ENCODE data around the gene NRM. TPM values are rescaled to one million over a fixed set of nuclear protein-coding genes. Genes with fewer than 3 reads are reported as not detected.

Gene NRM
- total and polyA plus RNA-seq, 8 donors, result 13.1 to 55.1 (median 38.1) TPM

GRCh38 chr6:30679765-30680535, 10.8 kb downstream of the NRM start:
- TF ChIP-seq, protein P1, sequence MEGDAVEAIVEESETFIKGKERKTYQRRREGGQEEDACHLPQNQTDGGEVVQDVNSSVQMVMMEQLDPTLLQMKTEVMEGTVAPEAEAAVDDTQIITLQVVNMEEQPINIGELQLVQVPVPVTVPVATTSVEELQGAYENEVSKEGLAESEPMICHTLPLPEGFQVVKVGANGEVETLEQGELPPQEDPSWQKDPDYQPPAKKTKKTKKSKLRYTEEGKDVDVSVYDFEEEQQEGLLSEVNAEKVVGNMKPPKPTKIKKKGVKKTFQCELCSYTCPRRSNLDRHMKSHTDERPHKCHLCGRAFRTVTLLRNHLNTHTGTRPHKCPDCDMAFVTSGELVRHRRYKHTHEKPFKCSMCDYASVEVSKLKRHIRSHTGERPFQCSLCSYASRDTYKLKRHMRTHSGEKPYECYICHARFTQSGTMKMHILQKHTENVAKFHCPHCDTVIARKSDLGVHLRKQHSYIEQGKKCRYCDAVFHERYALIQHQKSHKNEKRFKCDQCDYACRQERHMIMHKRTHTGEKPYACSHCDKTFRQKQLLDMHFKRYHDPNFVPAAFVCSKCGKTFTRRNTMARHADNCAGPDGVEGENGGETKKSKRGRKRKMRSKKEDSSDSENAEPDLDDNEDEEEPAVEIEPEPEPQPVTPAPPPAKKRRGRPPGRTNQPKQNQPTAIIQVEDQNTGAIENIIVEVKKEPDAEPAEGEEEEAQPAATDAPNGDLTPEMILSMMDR (IDR thresholded peaks at IDR 0.05), result no peak
- no peaks in the 10 kb centered on the region for H3K27me3 ChIP-seq
- peaks cover 0 to 72% of the 10 kb centered on the region in 2 donors for H3K36me3 ChIP-seq
- peak overlapping the region in 1 of 2 donors; percentile 91 for H3K4me3 ChIP-seq
- peaks cover 13 to 47% of the 10 kb centered on the region in 2 donors for H3K4me1 ChIP-seq
- DNase-seq, result no peak
- H3K9me3 ChIP-seq, result no peaks in the 10 kb centered on the region
- intact Hi-C loops (cut with DNase I), result loop anchor here (2.0 to 10.0 kb wide), 2 partner anchors 43 to 55 kb away; no protein-coding TSS in a partner anchor
- ATAC-seq, result no peak
- peak overlapping the region; percentile 26 to 97 for H3K27ac ChIP-seq

DNA sequence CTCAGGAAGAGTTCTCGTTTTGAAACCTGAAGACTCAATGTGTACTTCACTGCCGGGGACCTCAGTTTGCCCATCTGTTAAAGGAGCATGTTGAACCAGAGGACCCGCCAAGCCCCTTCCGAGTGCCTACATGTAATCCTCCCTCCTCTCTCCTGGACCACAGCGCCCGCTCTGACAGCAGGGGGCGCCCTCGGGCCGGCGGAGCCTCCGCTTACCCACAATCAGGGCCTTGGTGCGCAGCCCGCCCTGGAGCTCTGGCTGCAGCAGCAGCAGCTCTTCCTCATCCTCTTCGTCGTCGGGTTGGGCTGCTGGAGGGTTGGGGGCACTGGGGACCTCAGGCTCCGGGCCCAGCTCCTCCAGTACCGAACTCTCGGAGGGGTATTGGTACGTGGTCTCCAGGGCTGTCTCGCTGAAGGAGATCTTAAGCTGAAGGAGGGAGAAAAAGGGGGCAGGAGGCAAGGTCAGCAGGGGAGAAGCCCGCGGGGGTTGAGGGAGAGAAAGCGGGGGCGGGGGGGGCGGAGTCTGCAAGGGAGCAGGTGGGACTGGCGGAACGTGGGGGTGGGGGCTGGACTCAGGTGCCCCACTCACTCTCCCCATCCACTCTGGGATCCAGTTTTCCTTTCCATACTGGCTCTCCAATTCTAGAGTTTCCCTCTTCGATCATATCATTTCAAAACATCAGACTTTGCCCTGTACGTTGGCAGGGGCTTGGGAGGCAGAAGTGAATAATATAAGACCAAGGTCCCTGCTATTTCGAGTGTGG, 11.6 kb downstream of the NRM start:
- H3K27ac ChIP-seq, result peak overlapping the region in 1 of 2 donors; percentile 97
- peak overlapping the region in 1 of 2 donors; percentile 91 for H3K4me3 ChIP-seq

GRCh38 chr6:30676660-30677285, 14.0 kb downstream of the NRM start:
- Histone ChIP-seq H3K36me3 (peaks cover 0 to 61% of the 10 kb centered on the region in 2 donors), H3K27me3 (no peaks in the 10 kb centered on the region), H3K4me3 (no peak overlapping the region), H3K27ac (no peak overlapping the region), H3K9me3 (no peaks in the 10 kb centered on the region), H3K4me1 (peaks cover 17 to 57% of the 10 kb centered on the region in 2 donors)
- intact Hi-C loops (cut with DNase I), result no loop called here
- DNase-seq (no peak), ATAC-seq (no peak)
- TF ChIP-seq, protein P1 (IDR thresholded peaks at IDR 0.05), result no peak

More for the DNA sequence above, 11.6 kb downstream of the NRM start:
- TF ChIP-seq, protein P1 (IDR thresholded peaks at IDR 0.05), result peak; percentile 81 to 91
- Histone ChIP-seq H3K36me3 (peaks cover 0 to 65% of the 10 kb centered on the region in 2 donors), H3K4me1 (peaks cover 13 to 47% of the 10 kb centered on the region in 2 donors), H3K27me3 (no peaks in the 10 kb centered on the region), H3K9me3 (no peaks in the 10 kb centered on the region)
- peak; percentile 65 to 98 (median 86) for DNase-seq
- intact Hi-C loops (cut with DNase I), result loop anchor here in 1 of 2 donors (2.0 kb wide), 1 partner anchor 44 kb away; no protein-coding TSS in a partner anchor
- peak; percentile 85 for ATAC-seq

- intact Hi-C loops (cut with DNase I), result no loop called here
- Histone ChIP-seq H3K27ac (peak within 1 kb of the TSS; percentile 33 to 86), H3K27me3 (no peaks in the 10 kb centered on the region), H3K36me3 (peaks cover 0 to 53% of the 10 kb centered on the region in 2 donors), H3K4me3 (peak within 1 kb of the TSS; percentile 87 to 99), H3K4me1 (peaks cover 10 to 32% of the 10 kb centered on the region in 2 donors), H3K9me3 (no peaks in the 10 kb centered on the region)
- DNase-seq, result peak; percentile 93 to 97 (median 95)
- TF ChIP-seq, protein P1 (IDR thresholded peaks at IDR 0.05), result peak; percentile 77 to 85
- ATAC-seq, result peak; percentile 96
Measured at GRCh38 chr6:30672445-30673253, 18.1 kb downstream of the NRM start, which contains the start of gene DHX16. Gene DHX16, minus strand, starts transcription at chr6:30673006. Its CDS starts 165 bp downstream, at chr6:30672841.
